Measurements from ENCODE around the gene MYO5B. TPM values are rescaled to one million over a fixed set of nuclear protein-coding genes. Genes with fewer than 3 reads are reported as not detected.
"Not testable (repeated sequence)": the region's sequence is repeated elsewhere in the genome, so short reads cannot be mapped to it uniquely, and the experiment has no call there.

MYO5B gene
- total RNA-seq: 31.3 and 66.8 TPM in 2 replicates

DNA sequence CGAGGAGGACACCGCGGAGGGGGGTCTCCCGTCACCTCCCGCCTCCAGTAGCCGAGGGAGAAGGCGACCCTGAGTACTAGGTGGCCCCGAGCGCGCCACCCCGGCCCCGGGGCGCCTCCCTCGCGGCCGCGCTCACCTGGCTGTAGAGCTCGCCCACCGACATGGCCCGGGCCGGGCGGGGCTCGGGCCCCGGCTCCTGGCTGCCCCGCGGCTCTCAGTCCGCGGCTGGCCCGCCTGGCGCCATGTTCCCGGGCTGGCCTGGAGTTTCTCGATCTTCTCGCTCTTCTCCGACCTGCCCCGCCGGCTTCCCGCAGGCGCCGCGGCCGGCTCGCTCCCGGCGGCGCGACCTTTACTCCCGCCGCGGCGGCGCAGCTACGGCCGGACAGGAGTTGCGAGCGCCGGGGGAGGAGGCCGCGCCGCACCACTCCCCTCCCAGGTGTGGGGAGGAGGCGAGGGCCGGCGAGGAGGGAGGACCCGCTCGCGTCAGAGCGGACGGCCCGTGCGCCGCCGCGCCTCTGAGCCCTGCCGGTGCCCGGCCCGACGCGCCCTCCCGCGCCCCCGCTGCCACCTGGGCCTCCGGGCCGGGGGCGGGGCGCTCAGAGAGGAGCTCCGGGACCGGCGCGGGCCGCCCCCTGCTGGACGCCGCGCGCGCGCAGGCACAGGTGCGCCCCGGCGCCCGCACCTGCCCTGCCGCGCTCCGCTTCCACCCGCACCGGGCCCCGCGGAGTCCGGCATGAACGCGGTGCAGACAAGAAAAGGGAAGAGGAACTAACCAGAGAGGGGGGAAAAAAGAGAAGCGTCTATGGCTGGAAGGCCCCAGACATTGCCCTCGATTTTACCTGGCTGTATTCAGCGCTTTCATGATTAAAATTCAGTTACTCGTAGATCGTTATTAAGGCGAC, at the start of gene MYO5B:
Gene MYO5B, minus strand, starts transcription at position 517 of the 902 bp plus-strand sequence. Its CDS starts 354 bp downstream, at position 163.
- no peaks in the 10 kb centered on the region for H3K36me3 ChIP-seq (ENCODE audit: control insufficient read depth, insufficient read depth, low read length)
- peak within 1 kb of the TSS; percentile 62 for H3K4me3 ChIP-seq (ENCODE audit: low read depth, low read length)
- TF ChIP-seq, protein P1, sequence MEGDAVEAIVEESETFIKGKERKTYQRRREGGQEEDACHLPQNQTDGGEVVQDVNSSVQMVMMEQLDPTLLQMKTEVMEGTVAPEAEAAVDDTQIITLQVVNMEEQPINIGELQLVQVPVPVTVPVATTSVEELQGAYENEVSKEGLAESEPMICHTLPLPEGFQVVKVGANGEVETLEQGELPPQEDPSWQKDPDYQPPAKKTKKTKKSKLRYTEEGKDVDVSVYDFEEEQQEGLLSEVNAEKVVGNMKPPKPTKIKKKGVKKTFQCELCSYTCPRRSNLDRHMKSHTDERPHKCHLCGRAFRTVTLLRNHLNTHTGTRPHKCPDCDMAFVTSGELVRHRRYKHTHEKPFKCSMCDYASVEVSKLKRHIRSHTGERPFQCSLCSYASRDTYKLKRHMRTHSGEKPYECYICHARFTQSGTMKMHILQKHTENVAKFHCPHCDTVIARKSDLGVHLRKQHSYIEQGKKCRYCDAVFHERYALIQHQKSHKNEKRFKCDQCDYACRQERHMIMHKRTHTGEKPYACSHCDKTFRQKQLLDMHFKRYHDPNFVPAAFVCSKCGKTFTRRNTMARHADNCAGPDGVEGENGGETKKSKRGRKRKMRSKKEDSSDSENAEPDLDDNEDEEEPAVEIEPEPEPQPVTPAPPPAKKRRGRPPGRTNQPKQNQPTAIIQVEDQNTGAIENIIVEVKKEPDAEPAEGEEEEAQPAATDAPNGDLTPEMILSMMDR (IDR thresholded peaks at IDR 0.05; ENCODE audit: insufficient read depth, low read length, severe bottlenecking): peak; percentile 41
- no peak for FAIRE-seq
- DNase-seq (ENCODE audit: low read depth): peak; percentile 58
- H3K27me3 ChIP-seq (ENCODE audit: control insufficient read depth, insufficient read depth, low read length): peaks cover 2% of the 10 kb centered on the region

DNA sequence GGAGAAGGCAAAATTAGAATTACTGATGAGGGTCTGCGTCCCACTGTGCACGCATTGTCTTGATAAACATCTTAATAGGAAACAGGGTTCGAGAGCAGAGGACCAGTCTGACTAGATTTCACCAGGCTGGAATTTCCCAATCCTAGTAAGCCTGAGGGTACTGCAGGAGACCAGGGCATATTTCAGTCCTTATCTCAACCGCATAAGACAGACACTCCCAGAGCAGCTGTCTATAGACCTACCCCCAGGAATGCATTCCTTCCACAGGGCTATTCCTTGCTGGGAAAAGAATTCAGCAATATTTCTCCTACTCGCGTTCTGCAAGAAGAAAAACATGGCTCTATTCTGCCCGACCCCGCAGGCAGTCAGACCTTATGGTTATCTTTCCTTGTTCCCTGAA, 46.8 kb upstream of the MYO5B start:
- not testable (repeated sequence) for H3K36me3 ChIP-seq (ENCODE audit: control insufficient read depth, insufficient read depth, low read length); H3K27me3 ChIP-seq (ENCODE audit: control insufficient read depth, insufficient read depth, low read length); H3K4me3 ChIP-seq (ENCODE audit: low read depth, low read length); FAIRE-seq; DNase-seq (ENCODE audit: low read depth)

DNA sequence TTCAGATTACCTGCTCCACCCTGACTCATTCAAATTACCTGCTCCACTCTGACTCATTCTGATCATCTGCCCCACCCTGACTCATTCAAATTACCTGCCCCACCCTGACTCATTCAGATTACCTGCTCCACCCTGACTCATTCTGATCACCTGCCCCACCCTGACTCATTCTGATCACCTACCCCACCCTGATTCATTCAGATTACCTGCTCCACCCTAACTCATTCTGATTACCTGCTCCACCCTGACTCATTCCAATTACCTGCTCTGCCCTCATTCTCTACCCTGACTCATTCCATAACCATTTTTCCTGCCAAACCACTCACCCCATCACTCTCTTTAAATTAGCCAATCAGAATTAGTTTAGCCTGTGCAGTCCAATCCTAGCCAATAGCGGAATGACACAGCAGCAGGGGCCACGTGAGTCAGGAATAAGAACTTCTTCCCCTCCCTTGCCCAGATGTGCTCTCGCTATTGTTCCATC, 45.2 kb upstream of the MYO5B start:
- H3K27me3 ChIP-seq (ENCODE audit: control insufficient read depth, insufficient read depth, low read length): no peaks in the 10 kb centered on the region
- DNase-seq (ENCODE audit: low read depth) (peak; percentile 93), FAIRE-seq (peak; percentile 66)
- H3K4me3 ChIP-seq (ENCODE audit: low read depth, low read length): no peak overlapping the region
- H3K36me3 ChIP-seq (ENCODE audit: control insufficient read depth, insufficient read depth, low read length): no peaks in the 10 kb centered on the region
- TF ChIP-seq, protein P1 (IDR thresholded peaks at IDR 0.05; ENCODE audit: insufficient read depth, low read length, severe bottlenecking): no peak

DNA sequence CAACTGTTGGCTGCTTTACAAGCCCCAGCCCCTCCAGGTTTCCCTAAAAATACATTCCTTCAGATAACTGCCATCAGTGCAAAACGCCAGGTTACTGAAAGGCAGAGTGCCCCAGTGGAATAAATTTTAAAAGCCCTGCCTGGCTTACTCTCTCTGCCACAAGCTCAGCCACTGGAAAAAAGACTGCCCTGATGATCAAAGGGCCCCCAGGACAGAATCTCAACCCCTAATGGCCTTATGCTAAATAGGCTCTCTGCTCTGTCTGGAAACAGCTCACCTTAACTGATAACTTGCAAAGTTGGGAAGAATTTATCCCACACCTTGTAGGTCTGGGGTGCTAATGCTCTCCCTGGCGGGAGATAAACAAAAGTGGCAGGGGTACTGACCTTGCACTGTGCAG, 37.5 kb upstream of the MYO5B start:
- Histone ChIP-seq H3K27me3 (ENCODE audit: control insufficient read depth, insufficient read depth, low read length) (no peaks in the 10 kb centered on the region), H3K4me3 (ENCODE audit: low read depth, low read length) (no peak overlapping the region), H3K36me3 (ENCODE audit: control insufficient read depth, insufficient read depth, low read length) (no peaks in the 10 kb centered on the region)
- DNase-seq (ENCODE audit: low read depth) (no peak), FAIRE-seq (no peak)
- TF ChIP-seq, protein P1 (IDR thresholded peaks at IDR 0.05; ENCODE audit: insufficient read depth, low read length, severe bottlenecking): no peak

DNA sequence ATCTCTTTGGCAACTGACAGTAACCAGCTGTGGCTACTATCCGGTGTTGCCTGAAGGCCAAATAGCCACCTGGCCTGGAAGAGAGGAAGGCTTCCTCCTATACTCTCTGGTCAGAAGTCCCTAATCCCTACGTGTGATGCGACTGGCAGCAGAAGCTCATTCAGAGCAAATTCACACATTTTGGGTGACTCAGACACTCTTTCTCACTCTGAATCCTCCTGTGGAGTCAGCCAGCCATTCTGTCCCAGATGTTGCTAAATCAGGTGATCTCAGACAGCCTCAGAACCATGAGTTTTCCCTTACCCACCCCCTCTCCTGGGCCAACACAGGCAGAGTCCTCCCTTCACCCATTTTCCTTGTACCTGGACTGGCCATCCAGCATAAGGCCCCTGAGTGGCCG, 36.7 kb upstream of the MYO5B start:
- no peak overlapping the region for H3K4me3 ChIP-seq (ENCODE audit: low read depth, low read length)
- DNase-seq (ENCODE audit: low read depth) (peak; percentile 93), FAIRE-seq (peak; percentile 98)
- H3K36me3 ChIP-seq (ENCODE audit: control insufficient read depth, insufficient read depth, low read length): no peaks in the 10 kb centered on the region
- no peaks in the 10 kb centered on the region for H3K27me3 ChIP-seq (ENCODE audit: control insufficient read depth, insufficient read depth, low read length)
- TF ChIP-seq, protein P1 (IDR thresholded peaks at IDR 0.05; ENCODE audit: insufficient read depth, low read length, severe bottlenecking): no peak

DNA sequence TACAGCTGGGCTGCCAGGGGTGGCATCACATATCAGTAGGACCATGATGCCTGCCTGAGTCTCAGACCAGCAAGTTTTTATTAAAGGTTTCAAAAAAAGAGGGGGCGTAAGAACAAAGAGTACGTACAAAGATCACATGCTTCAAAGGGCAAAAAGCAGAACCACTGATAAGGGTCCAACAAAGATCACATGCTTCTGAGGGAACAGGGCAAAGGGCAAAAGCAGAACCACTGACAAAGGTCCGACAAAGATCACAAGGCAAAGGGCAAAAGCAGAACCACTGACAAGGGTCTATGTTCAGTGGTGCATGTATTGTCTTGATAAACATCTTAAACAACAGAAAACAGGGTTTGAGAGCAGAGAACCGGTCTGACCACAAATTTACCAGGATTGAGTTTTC, 25.3 kb upstream of the MYO5B start:
- not testable (repeated sequence) for H3K36me3 ChIP-seq (ENCODE audit: control insufficient read depth, insufficient read depth, low read length); DNase-seq (ENCODE audit: low read depth); H3K27me3 ChIP-seq (ENCODE audit: control insufficient read depth, insufficient read depth, low read length); FAIRE-seq; H3K4me3 ChIP-seq (ENCODE audit: low read depth, low read length)
